ENCODE results near the gene LIN9. TPM values are rescaled to one million over a fixed set of nuclear protein-coding genes. Genes with fewer than 3 reads are reported as not detected.

The LIN9 gene
- total and polyA plus RNA-seq, 2 donors (not counting 1 experiment from before 2014, with no cell fraction given), result 2.3 to 2.8 TPM

- H3K4me2 ChIP-seq (ENCODE audit: extremely low read depth, insufficient read depth, low read length), result no peak overlapping the region
Observed at GRCh38 chr1:226296911-226297310, 12.1 kb downstream of the LIN9 start.

GRCh38 chr1:226293553-226293920, 15.4 kb downstream of the LIN9 start:
- Histone ChIP-seq H3K9ac (ENCODE audit: insufficient read depth, low read length) (no peak overlapping the region), H3K4me3 (replicated peaks in 1 of 4; ENCODE audit: control extremely low read depth in 1 of 4, insufficient read depth in 1 of 4, low read depth in 3 of 4, low read length in 4 of 4) (no peak overlapping the region), H3K27me3 (ENCODE audit: control insufficient read depth, insufficient read depth, low read length) (no peaks in the 10 kb centered on the region), H3K4me2 (ENCODE audit: extremely low read depth, insufficient read depth, low read length) (no peak overlapping the region), H3K9me3 (ENCODE audit: control insufficient read depth, insufficient read depth, low read depth, low read length) (no peaks in the 10 kb centered on the region), H3K36me3 (ENCODE audit: control insufficient read depth, insufficient read depth, low read length) (no peaks in the 10 kb centered on the region), H3K27ac (ENCODE audit: insufficient read depth, low read length) (no peak overlapping the region), H4K20me1 (ENCODE audit: control insufficient read depth, extremely low read depth, insufficient read depth, low read length) (no peaks in the 10 kb centered on the region), H2AFZ (ENCODE audit: low read length) (no peak overlapping the region), H3K79me2 (ENCODE audit: control insufficient read depth, insufficient read depth, low read length) (no peaks in the 10 kb centered on the region), H3K4me1 (ENCODE audit: control insufficient read depth, extremely low read depth, insufficient read depth, low read length) (no peaks in the 10 kb centered on the region)
- TF ChIP-seq CTCF (conservative IDR thresholded peaks at IDR 0.05 in 1 of 2, IDR thresholded peaks at IDR 0.05 in 1 of 2; ENCODE audit: low read depth in 1 of 2, low read length in 2 of 2) (no peak), EZH2 (IDR thresholded peaks at IDR 0.05; ENCODE audit: low read length, missing control alignments) (no peak)
- no peak for DNase-seq (ENCODE audit: low read depth in 2 of 2)

More at GRCh38 chr1:226296911-226297310, 12.1 kb downstream of the LIN9 start:
- no peak overlapping the region for H2AFZ ChIP-seq (ENCODE audit: low read length)
- H3K9ac ChIP-seq (ENCODE audit: insufficient read depth, low read length), result no peak overlapping the region
- no peak for DNase-seq (ENCODE audit: low read depth in 2 of 2)
- no peak overlapping the region for H3K4me3 ChIP-seq (replicated peaks in 1 of 4; ENCODE audit: control extremely low read depth in 1 of 4, insufficient read depth in 1 of 4, low read depth in 3 of 4, low read length in 4 of 4)
- no peaks in the 10 kb centered on the region for H3K9me3 ChIP-seq (ENCODE audit: control insufficient read depth, insufficient read depth, low read depth, low read length)
- no peaks in the 10 kb centered on the region for H3K4me1 ChIP-seq (ENCODE audit: control insufficient read depth, extremely low read depth, insufficient read depth, low read length)
- no peaks in the 10 kb centered on the region for H3K36me3 ChIP-seq (ENCODE audit: control insufficient read depth, insufficient read depth, low read length)
- H3K79me2 ChIP-seq (ENCODE audit: control insufficient read depth, insufficient read depth, low read length), result peaks cover 6% of the 10 kb centered on the region
- H4K20me1 ChIP-seq (ENCODE audit: control insufficient read depth, extremely low read depth, insufficient read depth, low read length), result no peaks in the 10 kb centered on the region
- no peaks in the 10 kb centered on the region for H3K27me3 ChIP-seq (ENCODE audit: control insufficient read depth, insufficient read depth, low read length)
- TF ChIP-seq CTCF (conservative IDR thresholded peaks at IDR 0.05 in 1 of 2, IDR thresholded peaks at IDR 0.05 in 1 of 2; ENCODE audit: low read depth in 1 of 2, low read length in 2 of 2) (no peak), EZH2 (IDR thresholded peaks at IDR 0.05; ENCODE audit: low read length, missing control alignments) (no peak)
- no peak overlapping the region for H3K27ac ChIP-seq (ENCODE audit: insufficient read depth, low read length)

GRCh38 chr1:226292874-226293552, 16.0 kb downstream of the LIN9 start:
- Histone ChIP-seq H3K79me2 (ENCODE audit: control insufficient read depth, insufficient read depth, low read length) (no peaks in the 10 kb centered on the region), H3K9me3 (ENCODE audit: control insufficient read depth, insufficient read depth, low read depth, low read length) (no peaks in the 10 kb centered on the region), H3K27ac (ENCODE audit: insufficient read depth, low read length) (no peak overlapping the region), H3K36me3 (ENCODE audit: control insufficient read depth, insufficient read depth, low read length) (no peaks in the 10 kb centered on the region), H3K27me3 (ENCODE audit: control insufficient read depth, insufficient read depth, low read length) (no peaks in the 10 kb centered on the region), H3K9ac (ENCODE audit: insufficient read depth, low read length) (no peak overlapping the region), H3K4me2 (ENCODE audit: extremely low read depth, insufficient read depth, low read length) (no peak overlapping the region), H3K4me1 (ENCODE audit: control insufficient read depth, extremely low read depth, insufficient read depth, low read length) (no peaks in the 10 kb centered on the region), H3K4me3 (replicated peaks in 1 of 4; ENCODE audit: control extremely low read depth in 1 of 4, insufficient read depth in 1 of 4, low read depth in 3 of 4, low read length in 4 of 4) (no peak overlapping the region), H2AFZ (ENCODE audit: low read length) (no peak overlapping the region), H4K20me1 (ENCODE audit: control insufficient read depth, extremely low read depth, insufficient read depth, low read length) (no peaks in the 10 kb centered on the region)
- no peak for DNase-seq (ENCODE audit: low read depth in 2 of 2)
- TF ChIP-seq EZH2 (IDR thresholded peaks at IDR 0.05; ENCODE audit: low read length, missing control alignments) (no peak), CTCF (conservative IDR thresholded peaks at IDR 0.05 in 1 of 2, IDR thresholded peaks at IDR 0.05 in 1 of 2; ENCODE audit: low read depth in 1 of 2, low read length in 2 of 2) (no peak)
